ENCODE data around the gene FRAT2. TPM values are rescaled to one million over a fixed set of nuclear protein-coding genes. Genes with fewer than 3 reads are reported as not detected.

The FRAT2 gene
- total and polyA plus RNA-seq, 2 of the 13 experiments (the other 11 are each of a cell fraction or from before 2014, with no cell fraction given) = 7.2 to 14.1 TPM

GRCh38 chr10:97292097-97292861 is 42.2 kb downstream of the FRAT2 start, which contains the start of gene ARHGAP19 (continued):
- TF ChIP-seq SMAD1 (CRISPR knock-in tag; IDR thresholded peaks at IDR 0.05; ENCODE audit: borderline replicate concordance, low read depth) = no peak; the same call in 1 of the 2 replicates
- no peak for TF ChIP-seq SOX6 (IDR thresholded peaks at IDR 0.05)
- TF ChIP-seq SOX6 (CRISPR knock-in tag; IDR thresholded peaks at IDR 0.05) = peak; percentile 75
- 0 out of 2 replicates have a peak, but pooled peaks have one; percentile 7 for TF ChIP-seq KDM6A (CRISPR knock-in tag; IDR thresholded peaks at IDR 0.05; ENCODE audit: low read depth)
- peak; percentile 76 for TF ChIP-seq RAD21 (CRISPR knock-in tag; IDR thresholded peaks at IDR 0.05)
- TF ChIP-seq HDAC1 (CRISPR knock-in tag; IDR thresholded peaks at IDR 0.05) = peak; percentile 88
- TF ChIP-seq PAWR (CRISPR knock-in tag; IDR thresholded peaks at IDR 0.05; ENCODE audit: borderline replicate concordance) = no peak
- peak; percentile 80; the same call in 1 of the 2 replicates for TF ChIP-seq ZNF230 (CRISPR knock-in tag; IDR thresholded peaks at IDR 0.05)
- TF ChIP-seq CBX1 (IDR thresholded peaks at IDR 0.05; ENCODE audit: low read depth) = peak; percentile 69
- peak; percentile 60 for TF ChIP-seq IKZF4 (CRISPR knock-in tag; IDR thresholded peaks at IDR 0.05; ENCODE audit: borderline replicate concordance, low read depth, not compliant biosample characterization)
- TF ChIP-seq RBM22 (optimal IDR thresholded peaks at IDR 0.05; ENCODE audit: low read length) = peak; percentile 25
- 0 out of 2 replicates have a peak, but pooled peaks have one; percentile 65 for TF ChIP-seq ZFP41 (CRISPR knock-in tag; IDR thresholded peaks at IDR 0.05; ENCODE audit: borderline replicate concordance)
- 0 out of 2 replicates have a peak, but pooled peaks have one; percentile 38 for TF ChIP-seq HMG20B (CRISPR knock-in tag; conservative IDR thresholded peaks at IDR 0.05)
- TF ChIP-seq ZNF430 (CRISPR knock-in tag; IDR thresholded peaks at IDR 0.05) = peak; percentile 59
- TF ChIP-seq HDAC6 (IDR thresholded peaks at IDR 0.05; ENCODE audit: low read depth, low read length) = no peak
- TF ChIP-seq CREM (IDR thresholded peaks at IDR 0.05) = peak; percentile 86
- TF ChIP-seq CREM (CRISPR knock-in tag; IDR thresholded peaks at IDR 0.05) = no peak
- TF ChIP-seq ETV6 (CRISPR knock-in tag; conservative IDR thresholded peaks at IDR 0.05) = 0 out of 2 replicates have a peak, but pooled peaks have one; percentile 37
- peak; percentile 16 for TF ChIP-seq FOXP4 (CRISPR knock-in tag; IDR thresholded peaks at IDR 0.05)
- no peak for TF ChIP-seq NONO (IDR thresholded peaks at IDR 0.05)
- peak; percentile 62; the same call in 1 of the 2 replicates for TF ChIP-seq NONO (CRISPR knock-in tag; conservative IDR thresholded peaks at IDR 0.05)
- TF ChIP-seq RELA (CRISPR knock-in tag; IDR thresholded peaks at IDR 0.05) = peak; percentile 87; the same call in 1 of the 2 replicates
- no peak for TF ChIP-seq FOXK1 (CRISPR knock-in tag; IDR thresholded peaks at IDR 0.05; ENCODE audit: borderline replicate concordance, low read depth)
- TF ChIP-seq, protein P1, sequence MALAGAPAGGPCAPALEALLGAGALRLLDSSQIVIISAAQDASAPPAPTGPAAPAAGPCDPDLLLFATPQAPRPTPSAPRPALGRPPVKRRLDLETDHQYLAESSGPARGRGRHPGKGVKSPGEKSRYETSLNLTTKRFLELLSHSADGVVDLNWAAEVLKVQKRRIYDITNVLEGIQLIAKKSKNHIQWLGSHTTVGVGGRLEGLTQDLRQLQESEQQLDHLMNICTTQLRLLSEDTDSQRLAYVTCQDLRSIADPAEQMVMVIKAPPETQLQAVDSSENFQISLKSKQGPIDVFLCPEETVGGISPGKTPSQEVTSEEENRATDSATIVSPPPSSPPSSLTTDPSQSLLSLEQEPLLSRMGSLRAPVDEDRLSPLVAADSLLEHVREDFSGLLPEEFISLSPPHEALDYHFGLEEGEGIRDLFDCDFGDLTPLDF (CRISPR knock-in tag; IDR thresholded peaks at IDR 0.05) = peak; percentile 81
- TF ChIP-seq, protein P2, sequence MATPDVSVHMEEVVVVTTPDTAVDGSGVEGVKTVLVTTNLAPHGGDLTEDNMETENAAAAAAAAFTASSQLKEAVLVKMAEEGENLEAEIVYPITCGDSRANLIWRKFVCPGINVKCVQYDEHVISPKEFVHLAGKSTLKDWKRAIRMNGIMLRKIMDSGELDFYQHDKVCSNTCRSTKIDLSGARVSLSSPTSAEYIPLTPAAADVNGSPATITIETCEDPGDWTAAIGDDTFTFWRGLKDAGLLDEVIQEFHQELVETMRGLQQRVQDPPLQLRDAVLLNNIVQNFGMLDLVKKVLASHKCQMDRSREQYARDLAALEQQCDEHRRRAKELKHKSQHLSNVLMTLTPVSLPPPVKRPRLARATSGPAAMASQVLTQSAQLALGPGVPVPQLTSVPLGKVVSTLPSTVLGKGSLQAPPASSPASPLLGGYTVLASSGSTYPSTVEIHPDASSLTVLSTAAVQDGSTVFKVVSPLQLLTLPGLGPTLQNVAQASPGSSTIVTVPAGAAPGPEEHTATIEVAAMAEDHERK (CRISPR knock-in tag; IDR thresholded peaks at IDR 0.05; ENCODE audit: low read depth) = 0 out of 2 replicates have a peak, but pooled peaks have one; percentile 23
- TF ChIP-seq TCF12 (IDR thresholded peaks at IDR 0.05) = no peak
- TF ChIP-seq TCF12 (CRISPR knock-in tag; IDR thresholded peaks at IDR 0.05) = 0 out of 2 replicates have a peak, but pooled peaks have one; percentile 36
- peak; percentile 17; the same call in 1 of the 2 replicates for TF ChIP-seq KLF12 (CRISPR knock-in tag; IDR thresholded peaks at IDR 0.05; ENCODE audit: borderline replicate concordance)
